ENCODE results near the gene DAZAP1.

DNA sequence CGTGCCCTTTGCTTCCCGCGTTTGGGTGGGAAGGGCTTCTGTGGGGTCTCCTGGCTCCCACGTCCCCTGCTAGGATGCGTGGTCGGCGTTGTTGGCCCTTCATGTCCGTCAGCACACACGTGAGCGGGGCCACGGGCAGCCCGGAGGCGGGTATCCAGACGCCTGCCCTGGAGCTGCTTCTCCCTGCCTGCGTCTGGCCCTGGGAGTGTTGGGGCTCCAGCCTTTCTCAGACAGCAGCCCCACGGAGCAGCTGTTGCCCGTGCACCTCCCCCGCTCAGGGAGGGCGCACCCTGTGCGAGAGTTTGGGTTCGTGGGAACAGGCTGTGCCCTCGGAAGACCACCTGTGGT is 14.5 kb downstream of the DAZAP1 start:
- TF ChIP-seq POLR2AphosphoS5 (IDR thresholded peaks at IDR 0.05; ENCODE audit: low read depth, low read length) (no peak), TAF1 (IDR thresholded peaks at IDR 0.05; ENCODE audit: borderline replicate concordance, insufficient read depth, low read length) (no peak)
